HL-60/S4 (cell line): ENCODE measurements around the gene AOPEP.
"Not testable (repeated sequence)": the region's sequence is repeated elsewhere in the genome, so short reads cannot be mapped to it uniquely, and the experiment has no call there.

Source experiments
- in situ Hi-C: fragments of 300-500 bp; cut with MboI; formaldehyde crosslinking; loops from 2 replicates; pipeline ENCODE4 v1.14.3; 2022; ENCODE audit warnings: low sequenced_read_pairs

The AOPEP gene

GRCh38 chr9:94830071-94830604 is 103.6 kb downstream of the AOPEP start:
- in situ Hi-C loops, result not testable (repeated sequence)

- in situ Hi-C loops, result no loop called here
These were observed 107.3 kb downstream of the AOPEP start for GRCh38 chr9:94833802-94834201.

- in situ Hi-C loops, result no loop called here
These were observed 110.9 kb downstream of the AOPEP start for GRCh38 chr9:94837404-94837803.

- in situ Hi-C loops, result no loop called here
These were observed 112.9 kb downstream of the AOPEP start for GRCh38 chr9:94839398-94839797.

GRCh38 chr9:94840738-94841137 is 114.2 kb downstream of the AOPEP start:
- in situ Hi-C loops, result no loop called here

GRCh38 chr9:94843134-94843533 is 116.6 kb downstream of the AOPEP start:
- in situ Hi-C loops, result no loop called here

- in situ Hi-C loops, result no loop called here
These were observed 120.2 kb downstream of the AOPEP start for GRCh38 chr9:94846739-94847138.

GRCh38 chr9:94847486-94847885 is 121.0 kb downstream of the AOPEP start:
- in situ Hi-C loops, result no loop called here

- in situ Hi-C loops, result not testable (repeated sequence)
These were observed 122.3 kb downstream of the AOPEP start for GRCh38 chr9:94848791-94849190.

GRCh38 chr9:94850540-94851434 is 124.3 kb downstream of the AOPEP start:
- in situ Hi-C loops, result no loop called here

- in situ Hi-C loops, result no loop called here
These were observed 125.0 kb downstream of the AOPEP start for GRCh38 chr9:94851467-94851866.

- in situ Hi-C loops, result no loop called here
These were observed 125.4 kb downstream of the AOPEP start for GRCh38 chr9:94851892-94852291.

GRCh38 chr9:94852373-94852772 is 125.9 kb downstream of the AOPEP start:
- in situ Hi-C loops, result no loop called here

GRCh38 chr9:94853887-94854286 is 127.4 kb downstream of the AOPEP start:
- in situ Hi-C loops, result no loop called here

GRCh38 chr9:94855903-94856302 is 129.4 kb downstream of the AOPEP start:
- in situ Hi-C loops, result no loop called here

- in situ Hi-C loops, result no loop called here
These were observed 131.3 kb downstream of the AOPEP start for GRCh38 chr9:94857791-94858190.

GRCh38 chr9:94859226-94859625 is 132.7 kb downstream of the AOPEP start:
- in situ Hi-C loops, result no loop called here

- in situ Hi-C loops, result no loop called here
These were observed 133.4 kb downstream of the AOPEP start for GRCh38 chr9:94859891-94860290.

GRCh38 chr9:94860678-94861588 is 134.4 kb downstream of the AOPEP start:
- in situ Hi-C loops, result no loop called here

- in situ Hi-C loops, result no loop called here
These were observed 135.2 kb downstream of the AOPEP start for GRCh38 chr9:94861589-94862272.

GRCh38 chr9:94864196-94864595 is 137.7 kb downstream of the AOPEP start:
- in situ Hi-C loops, result no loop called here
